H1 (cell line): ENCODE measurements around the gene EEF1AKMT3. TPM values are rescaled to one million over a fixed set of nuclear protein-coding genes. Genes with fewer than 3 reads are reported as not detected.

Source experiments
- ASH2L ChIP-seq: fragments of 200-600, 300-600 bp; sonication (generic); IDR thresholded peaks from one replicate; pipeline ENCODE4 v1.7.1; 2017; ENCODE audit warnings: low read length
- CBX8 ChIP-seq: fragments of 300-800, 300-1000 bp; sonication (generic); IDR thresholded peaks from 2 replicates; pipeline ENCODE4 v1.7.1; 2016; ENCODE audit warnings: low read depth, low read length, borderline replicate concordance
- JUN ChIP-seq: IDR thresholded peaks from 2 replicates; pipeline ENCODE4 v1.6.1; 2011; ENCODE audit warnings: low read depth, mild to moderate bottlenecking, improper control_type of control experiment, low read length
- JUND ChIP-seq: IDR thresholded peaks from 2 replicates; pipeline ENCODE4 v1.6.1; 2011; ENCODE audit warnings: mild to moderate bottlenecking, improper control_type of control experiment, low read length
- RNF2 ChIP-seq: fragments of 200-900, 300-1000 bp; sonication (generic); IDR thresholded peaks from 2 replicates; pipeline ENCODE4 v1.7.1; 2016; ENCODE audit warnings: borderline replicate concordance, low read depth, mild to moderate bottlenecking, antibody characterized with exemption, low read length; ENCODE audit not compliant: poor library complexity, severe bottlenecking; ENCODE audit errors: missing control alignments
- SUZ12 ChIP-seq: fragments of 200-600 bp; sonication (generic); IDR thresholded peaks from 2 replicates; pipeline ENCODE4 v1.6.1; 2012; ENCODE audit warnings: mild to moderate bottlenecking, inconsistent platforms, low read length, moderate library complexity, mixed read lengths
- polyA plus RNA-seq, 7 experiments: library from polyadenylated mRNA; depleted of rRNA in 3 of 7; stranded (reverse) in 5 of 7; unstranded in 2 of 7; fragments of >200 nt in 5 of 7; fragments of 200-250 nt in 2 of 7; gene quantifications; 1 replicate in 5 of 7; 2 replicates in 1 of 7; 4 replicates in 1 of 7; pipeline versions ENCODE4 v1.2.1 to v1.2.3, GENCODE V29; 2011 to 2013; ENCODE audit warnings: missing spikeins in 2 of 7, mixed read lengths in 2 of 7
- total RNA-seq: library from RNA; stranded (reverse); fragmentation: NEBNext Ultra II Directional; extraction: Animal tissue kit (Norgen Biotek cat#: 25700); gene quantifications from 2 replicates; pipeline ENCODE4 v1.2.1, GENCODE V29; 2021

Gene EEF1AKMT3
- total and polyA plus RNA-seq, 2 of the 8 experiments (the other 6 are each of a cell fraction or from before 2014, with no cell fraction given), result 3.1 to 4.4 TPM

DNA sequence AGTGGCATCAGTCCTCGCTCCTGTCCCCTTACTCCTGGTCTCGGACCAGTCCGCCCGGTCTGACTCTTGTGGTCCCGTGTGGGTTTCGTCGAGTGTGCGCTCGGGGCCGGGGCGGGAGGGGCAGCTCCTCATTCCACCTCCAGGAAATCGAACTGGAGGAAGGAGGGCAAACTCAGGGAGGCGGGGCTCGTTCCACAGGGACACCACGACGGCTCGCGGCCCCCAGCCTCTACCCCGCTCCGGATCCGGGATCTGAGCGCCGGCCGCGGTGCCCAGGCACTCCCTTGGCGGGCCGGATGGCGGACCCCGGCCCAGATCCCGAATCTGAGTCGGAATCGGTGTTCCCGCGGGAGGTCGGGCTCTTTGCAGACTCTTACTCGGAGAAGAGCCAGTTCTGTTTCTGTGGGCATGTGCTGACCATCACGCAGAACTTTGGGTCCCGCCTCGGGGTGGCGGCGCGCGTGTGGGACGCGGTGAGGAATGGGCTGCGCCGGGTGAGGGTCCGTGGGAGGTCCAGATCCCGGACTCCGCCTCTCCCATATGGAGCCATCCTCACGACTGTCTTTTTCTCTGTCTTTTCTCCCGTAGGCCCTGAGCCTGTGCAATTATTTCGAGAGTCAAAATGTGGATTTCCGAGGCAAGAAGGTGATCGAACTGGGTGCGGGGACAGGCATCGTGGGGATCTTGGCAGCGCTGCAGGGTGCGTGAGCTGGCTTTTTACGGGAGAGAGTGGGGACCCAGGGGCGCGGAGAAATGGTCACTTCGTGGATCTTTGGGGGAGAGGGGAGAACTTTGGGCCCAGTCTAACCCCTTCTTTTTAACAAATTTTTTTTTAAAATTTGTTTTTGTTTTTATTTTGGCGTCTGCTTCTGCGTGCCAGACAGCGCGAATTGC lies at the start of gene EEF1AKMT3 (continued):
- no peak for TF ChIP-seq JUND
- TF ChIP-seq RNF2, result no peak
- no peak for TF ChIP-seq JUN
- no peak for TF ChIP-seq CBX8
- peak; percentile 33; the same call in 1 of the 2 replicates for TF ChIP-seq SUZ12
- TF ChIP-seq ASH2L, result no peak
